ENCODE results near the gene NUDT1.
"Not testable (repeated sequence)": the region's sequence is repeated elsewhere in the genome, so short reads cannot be mapped to it uniquely, and the experiment has no call there.

The NUDT1 gene

DNA sequence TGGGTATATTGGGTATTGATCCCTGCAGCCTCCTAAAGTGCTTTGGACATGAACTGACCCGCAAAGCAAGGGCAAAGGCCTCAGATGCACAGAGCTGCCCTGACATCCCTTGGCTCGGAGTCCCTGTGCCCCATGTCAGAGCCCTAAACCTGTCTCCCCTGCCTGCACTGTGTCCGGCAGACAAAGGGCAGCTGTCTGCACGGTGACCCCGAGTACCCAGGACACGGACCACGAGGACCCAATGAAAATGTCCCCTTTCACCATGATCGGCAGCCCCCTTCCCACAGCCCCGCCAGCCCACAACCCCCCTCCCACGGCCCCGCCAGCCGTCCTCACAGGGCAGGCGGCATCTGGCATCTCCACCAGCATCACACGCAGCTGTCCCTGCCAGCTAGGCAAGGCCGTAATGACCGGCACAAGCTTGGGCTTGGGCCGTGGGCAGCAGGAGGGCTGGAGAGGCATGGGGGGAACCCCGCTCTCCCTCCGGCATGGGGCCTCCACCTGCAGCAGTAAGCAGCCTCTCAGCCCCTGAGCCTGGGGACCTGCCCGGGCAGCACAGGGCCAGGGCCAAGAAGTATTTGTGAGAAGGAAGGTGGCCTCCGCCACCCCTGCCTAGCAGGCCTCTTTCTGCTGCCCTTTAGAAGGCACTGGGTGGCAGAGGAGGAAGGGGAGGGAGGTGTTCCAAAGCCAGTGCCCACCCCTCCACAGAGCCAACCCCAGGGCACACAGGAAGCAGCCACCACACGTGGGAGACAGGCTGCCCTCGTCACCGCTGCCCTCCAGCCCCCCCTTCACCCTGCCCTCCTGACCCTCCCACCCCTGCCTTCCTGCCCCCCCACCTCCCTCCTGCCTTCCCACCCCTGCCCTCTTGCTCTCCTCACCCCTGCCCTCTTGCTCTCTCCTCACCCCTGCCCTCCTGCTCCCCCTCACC is 10.1 kb downstream of the NUDT1 start:
- no peak for DNase-seq

DNA sequence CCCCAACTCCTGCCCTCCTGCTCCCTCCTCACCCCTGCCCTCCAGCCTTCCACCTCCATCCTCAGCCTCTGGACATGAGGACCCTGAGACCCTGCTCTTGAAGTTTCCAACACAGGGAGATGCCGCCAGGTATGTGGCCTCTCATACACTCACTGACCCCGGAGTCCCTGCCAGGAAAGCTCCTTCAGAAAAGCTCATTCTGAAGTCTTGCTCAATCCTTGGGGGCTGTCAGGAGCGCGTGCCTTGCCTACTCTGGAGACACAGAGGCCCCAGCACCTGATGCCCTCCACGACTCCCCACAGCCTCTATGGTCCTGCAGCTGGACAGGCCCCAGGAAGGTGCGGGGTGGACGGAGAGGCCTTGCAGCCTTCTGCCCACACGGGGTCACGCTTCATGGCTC is 11.0 kb downstream of the NUDT1 start:
- no peak for DNase-seq

DNA sequence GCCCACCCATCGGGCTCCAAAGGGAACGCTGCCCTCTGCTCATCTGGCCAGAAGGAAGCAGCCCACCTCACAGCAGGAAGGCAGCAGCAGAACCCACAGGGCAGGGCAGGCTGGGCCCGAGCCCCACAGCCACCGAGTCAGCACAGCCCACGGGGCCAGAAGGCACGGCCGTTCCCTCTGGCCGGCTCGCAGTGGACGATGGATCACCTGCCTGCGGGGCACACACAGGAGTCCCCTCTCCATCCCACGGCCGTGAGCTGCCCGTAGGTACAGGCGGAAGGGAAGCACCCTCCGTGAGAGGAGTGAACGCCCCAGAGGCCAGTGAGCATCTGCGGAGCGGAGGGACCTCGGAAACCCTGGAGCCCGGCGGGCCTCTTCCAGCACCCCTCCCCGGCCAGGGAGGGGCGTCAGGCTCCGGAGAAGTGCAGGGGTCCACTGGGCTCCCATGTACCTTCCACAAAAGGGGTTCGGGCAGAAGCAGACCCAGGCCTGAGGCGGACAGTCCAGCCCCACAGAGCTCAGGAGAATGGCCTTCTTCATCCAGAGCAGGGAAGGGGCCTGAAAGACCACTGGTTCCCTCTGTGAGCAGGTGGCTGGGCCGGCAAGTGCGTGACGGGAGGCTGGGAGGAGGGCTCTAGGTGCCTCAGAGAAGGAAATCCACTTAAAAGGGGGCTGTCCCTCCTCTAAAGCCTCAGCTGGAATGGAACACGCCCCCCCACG is 11.7 kb downstream of the NUDT1 start:
- no peak for DNase-seq

DNA sequence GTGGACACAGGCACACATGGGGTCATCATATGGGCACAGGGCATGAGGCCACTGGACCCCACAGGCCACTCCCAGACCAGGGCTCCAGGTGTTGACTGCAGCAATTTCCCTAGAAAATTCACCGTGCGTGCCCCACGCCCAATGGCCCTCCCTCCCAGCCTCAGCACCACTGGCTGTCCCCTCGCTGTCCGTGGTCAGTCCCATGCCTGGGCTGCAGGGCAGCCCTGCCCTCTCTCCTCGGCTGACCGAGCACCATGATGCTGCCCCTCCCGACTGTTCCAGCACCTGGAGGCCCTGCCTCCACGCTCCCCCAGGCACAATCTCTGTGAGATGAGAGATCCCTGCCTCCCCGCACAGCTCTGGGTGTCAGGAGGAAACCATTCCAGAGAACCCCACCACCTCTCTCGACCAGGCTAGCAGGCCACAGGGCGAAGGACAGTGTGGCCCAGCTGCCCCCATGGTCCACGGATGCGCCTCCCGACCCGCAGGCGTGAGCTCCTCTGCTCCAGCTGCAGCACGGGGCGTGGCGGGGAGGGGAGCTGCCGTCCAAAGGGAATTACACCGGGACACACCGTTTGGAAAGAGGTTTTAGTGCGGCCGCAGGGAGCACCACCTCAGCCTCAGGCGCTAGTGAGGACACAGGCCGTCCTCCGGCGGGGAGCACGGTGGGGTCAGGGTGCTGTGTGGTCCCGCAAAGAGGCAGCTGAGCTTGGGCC is 12.6 kb downstream of the NUDT1 start:
- DNase-seq, result no peak

DNA sequence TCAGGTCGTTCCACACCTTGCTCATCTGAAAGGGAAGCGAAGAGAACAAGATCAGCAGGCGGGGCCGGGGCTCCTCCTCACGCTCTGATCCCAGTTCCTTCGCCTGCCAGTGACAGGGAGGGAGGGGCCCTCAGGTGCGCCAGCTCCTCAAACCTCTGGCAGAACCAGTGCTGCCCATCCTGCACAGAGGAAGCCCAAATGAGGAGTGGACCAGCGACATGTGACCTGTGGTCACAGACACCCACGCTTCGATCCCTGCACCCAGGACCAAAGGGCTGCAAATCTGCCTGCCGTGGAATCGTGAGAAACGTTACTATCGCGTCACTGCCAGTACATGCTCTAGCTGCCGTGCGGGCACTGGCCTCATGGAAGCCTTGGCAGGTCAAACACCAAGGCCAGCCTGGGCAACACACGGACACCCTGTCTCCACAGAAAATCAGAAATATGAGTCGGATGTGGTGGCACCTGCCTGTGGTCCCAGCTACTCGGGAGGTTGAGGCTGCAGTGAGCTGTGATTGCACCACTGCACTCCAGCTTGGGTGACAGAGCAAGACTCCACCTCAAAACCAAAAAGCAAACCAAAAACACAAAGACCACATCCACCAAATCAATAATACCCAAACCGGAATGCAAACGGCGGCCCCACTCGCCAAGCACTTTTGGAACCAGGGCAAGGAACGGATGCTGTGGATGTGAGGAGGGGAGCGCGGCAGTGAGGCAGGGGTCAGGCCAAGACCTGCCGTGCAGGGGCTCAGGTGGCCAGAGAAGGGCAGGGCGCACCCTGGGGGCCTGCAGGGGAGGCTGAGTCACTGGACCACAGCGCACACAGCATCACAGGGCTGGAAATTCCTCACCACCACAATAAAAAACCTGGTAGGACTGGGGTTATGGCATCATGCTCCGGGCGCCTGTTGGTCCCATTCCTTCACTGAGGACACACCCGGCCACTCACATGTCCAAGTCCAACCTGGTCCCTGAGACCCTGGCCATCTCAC is 13.4 kb downstream of the NUDT1 start:
- DNase-seq, result no peak

DNA sequence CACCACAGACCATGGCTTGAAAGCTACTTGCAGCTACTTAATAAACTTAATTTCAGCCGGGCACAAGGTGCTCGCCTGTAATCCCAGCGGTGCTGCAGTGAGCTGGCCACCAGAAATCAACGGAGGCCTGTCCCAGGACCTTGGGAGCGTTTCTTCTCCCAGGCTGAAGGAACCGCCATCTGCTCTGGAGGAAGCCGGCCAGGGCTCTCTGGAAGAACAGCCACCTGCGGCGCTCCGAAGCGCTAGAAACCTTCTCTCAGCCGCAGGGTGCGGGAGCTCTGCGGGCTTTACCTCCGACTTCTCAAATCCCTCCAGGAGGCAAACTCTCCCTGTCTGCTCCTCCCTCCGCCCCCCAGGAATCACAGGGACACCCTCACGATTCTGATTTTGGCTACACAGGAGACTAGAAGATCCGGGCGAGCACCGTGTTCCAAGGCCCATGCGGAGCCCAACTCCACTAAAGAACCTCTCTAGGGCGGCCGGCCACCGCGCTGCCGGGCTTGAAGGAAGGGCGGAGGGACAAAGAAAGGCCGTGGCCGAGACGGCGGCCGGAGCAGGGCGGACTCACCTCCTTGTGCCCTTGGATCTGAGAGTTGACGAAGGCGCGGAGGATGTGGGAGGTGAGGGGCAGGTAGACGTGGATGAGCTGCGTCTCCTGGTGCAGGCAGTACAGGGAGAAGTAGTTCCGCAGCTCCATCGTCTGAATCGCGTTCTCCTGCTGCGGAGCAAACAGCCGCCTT is 14.4 kb downstream of the NUDT1 start:
- no peak for DNase-seq

DNA sequence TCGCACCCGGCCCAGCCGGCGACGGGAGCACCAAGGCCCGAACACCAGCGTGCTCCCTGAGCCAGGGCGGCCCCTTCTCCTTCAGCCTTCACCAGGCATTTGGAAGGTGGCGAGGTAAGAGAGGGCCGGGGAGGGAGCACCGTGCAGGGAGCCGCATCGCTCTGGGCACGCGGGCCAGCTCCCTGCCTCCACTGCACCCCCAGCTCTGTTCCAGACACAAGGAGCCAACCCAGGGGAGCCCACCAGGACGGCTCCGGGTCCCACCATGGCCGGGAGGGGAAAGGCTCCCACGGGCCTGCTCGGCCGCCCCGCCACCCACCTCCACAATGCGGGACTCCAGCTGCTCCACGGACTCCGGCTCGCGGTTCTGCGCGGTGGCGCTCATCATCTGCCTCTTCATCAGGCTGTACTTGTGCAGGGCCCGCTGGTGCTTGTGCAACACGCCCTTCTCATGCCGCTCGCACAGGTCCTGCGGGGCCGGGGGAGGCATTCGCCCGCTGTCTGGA is 15.1 kb downstream of the NUDT1 start:
- DNase-seq, result no peak

DNA sequence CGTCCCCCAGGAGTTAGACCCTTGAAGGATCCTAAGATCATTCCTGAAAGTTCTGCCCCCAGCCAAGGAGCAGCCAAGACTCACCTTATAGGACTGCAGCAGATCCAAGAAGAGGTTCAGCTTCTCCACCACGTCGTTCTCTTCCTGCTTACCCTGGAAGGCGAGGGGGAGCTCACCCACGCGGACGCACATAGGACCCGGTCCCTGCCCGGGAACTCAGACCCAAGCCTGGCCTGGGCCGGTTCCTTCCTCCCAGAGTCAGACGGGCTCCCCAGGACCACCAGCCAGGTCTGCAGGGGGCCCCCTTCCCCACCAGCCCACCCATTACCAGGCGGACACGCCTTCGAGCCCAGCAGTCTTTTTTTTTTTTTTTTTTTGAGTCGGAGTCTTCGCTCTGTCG is 15.6 kb downstream of the NUDT1 start:
- no peak for DNase-seq

DNA sequence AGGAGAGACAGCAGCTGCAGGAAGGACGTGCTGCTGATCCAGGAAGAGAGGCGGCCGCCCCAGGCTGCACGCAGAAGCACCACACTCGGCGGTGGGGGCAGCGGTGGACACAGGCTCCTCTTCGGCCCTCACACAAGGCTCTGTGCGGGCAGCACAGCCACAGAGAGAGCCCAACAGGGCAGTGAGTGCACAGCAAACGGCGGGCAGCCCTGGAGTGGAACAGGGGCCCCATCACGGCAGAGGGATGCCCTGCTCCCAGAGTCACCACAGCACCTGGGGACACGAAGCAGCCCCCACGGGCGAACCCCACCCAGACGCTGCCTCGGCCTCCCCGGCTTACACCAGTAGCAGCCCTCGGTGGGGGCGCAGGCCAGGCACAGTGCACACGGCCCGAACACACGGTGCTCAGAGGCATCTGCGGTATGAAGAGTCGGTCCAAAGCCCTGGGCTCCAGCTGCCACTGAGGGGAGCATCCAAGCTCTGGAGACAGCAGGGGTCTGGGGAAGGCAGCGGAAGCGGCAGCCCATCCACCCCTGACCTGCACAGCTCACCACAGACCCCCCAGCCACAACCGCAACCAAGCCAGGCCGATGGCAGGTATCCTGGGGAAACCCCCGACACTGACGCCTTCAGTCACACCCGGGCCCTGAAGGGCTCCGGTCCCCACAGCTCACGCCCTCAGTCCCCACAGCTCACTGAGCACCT is 16.8 kb downstream of the NUDT1 start:
- no peak for DNase-seq

DNA sequence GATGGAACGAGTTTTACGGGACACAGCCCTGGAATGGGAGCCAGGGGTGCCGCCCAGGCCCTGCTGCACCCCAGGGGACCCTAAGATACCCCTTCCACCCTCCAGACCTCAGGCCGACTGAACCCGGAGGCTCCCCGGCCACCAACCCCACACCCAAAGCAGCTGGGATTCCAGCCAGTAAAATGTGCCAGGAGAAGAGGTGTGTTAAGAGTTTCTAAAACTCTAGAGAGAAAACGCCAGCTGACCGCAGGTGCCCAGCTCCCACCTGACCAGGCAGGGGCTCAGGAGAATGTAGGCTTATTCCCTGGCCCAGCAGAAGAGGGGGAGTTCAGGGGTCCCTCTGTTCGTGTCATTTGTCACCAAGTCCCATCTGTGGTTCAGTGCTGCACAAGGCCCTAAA is 17.5 kb downstream of the NUDT1 start:
- no peak for DNase-seq

DNA sequence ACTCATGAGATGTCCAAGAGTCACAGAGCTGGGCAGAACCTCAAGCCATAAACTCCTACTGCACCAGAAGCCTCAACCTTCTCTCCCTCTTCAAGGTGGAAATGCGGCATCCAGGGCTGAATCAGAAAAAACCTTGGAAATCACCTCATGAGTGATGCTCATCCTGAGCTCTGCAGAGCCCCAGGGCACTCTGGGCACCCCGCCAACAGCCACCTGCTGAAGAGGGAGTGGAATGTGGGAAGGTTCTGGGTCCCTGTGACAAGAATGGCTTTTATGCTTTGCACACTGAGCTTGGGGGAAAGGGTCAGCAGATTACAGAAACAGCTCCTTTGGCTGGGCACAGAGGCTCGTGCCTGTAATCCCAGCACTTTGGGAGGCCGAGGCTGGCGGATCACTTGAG is 18.8 kb downstream of the NUDT1 start:
- peak; percentile 66 for DNase-seq

DNA sequence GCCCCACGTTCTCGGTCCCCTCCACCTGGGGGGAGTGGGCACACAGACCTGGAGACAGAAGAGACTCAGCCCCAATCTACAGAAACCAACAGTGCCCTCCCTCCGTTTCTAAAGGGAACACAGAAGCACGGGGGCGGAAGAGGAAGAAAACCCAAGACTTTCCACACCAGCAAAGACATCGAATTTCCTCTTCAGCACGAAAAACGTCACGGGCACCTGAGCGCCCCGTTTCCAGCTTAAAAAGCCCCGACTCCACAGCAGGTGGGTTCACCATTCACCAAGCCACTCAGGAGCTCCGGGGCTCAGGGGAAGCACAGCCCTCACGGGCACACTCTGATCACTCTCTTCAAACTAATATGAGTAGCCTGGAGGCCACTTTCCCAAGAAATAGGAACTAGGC is 19.6 kb downstream of the NUDT1 start:
- no peak for DNase-seq

DNA sequence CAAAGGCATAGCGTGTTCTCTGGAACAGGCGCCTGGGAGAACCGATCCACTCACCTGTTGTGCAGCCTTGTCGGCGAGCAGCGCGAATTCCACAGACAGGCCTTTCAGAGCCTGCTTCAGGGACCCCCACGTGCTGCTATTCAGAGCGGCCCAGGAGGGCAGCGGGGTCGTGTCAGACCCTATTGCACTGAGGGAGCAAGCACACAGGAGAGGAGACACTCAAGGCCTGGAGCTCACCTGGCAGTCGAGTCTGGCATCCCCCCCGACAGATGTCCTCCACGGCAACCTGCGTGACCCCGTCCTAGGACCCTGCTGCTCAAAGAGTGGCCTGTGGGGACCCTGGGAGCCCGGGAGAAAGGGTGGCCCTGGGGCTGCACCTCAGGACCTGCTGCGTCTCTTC is 21.1 kb downstream of the NUDT1 start:
- no peak for DNase-seq

DNA sequence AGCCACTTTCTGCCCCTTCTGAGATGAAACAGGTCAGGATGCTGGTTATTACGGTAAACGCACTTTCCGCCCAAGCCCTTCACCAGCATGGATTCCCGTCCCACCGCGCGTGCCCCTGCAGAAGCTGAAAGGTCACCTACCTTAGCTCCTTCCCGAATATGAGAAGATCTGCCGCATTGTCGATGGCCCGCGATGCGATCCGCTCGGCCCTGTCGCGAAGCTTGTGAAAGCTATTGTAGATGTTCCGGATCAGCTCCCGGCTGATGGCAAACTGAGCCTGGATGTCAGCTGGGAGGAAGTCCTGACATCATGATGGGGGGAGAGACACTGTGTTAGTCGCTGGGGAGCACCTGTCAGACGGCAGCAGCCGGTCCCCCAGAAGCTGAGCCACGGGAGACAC is 22.1 kb downstream of the NUDT1 start:
- DNase-seq, result no peak

DNA sequence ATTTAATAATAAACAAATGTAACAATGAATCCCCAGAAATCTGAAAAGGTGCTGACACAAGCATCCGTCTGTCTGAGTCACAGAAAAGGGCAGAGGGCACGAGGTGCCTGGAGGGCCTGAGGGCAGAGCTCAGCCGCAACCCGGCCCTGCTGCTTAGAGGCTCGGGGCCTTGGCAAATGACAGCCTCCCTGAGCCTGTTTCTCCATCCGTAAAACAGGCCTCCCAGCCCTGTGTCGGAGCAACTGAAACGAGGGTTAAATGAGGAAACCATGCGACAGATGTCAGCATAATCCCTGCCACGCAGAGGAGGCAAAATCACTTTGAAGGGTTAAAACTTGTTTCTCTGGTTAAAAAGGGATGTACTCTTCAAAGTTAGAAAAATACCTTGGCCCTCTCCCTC is 24.9 kb downstream of the NUDT1 start:
- no peak for DNase-seq

DNA sequence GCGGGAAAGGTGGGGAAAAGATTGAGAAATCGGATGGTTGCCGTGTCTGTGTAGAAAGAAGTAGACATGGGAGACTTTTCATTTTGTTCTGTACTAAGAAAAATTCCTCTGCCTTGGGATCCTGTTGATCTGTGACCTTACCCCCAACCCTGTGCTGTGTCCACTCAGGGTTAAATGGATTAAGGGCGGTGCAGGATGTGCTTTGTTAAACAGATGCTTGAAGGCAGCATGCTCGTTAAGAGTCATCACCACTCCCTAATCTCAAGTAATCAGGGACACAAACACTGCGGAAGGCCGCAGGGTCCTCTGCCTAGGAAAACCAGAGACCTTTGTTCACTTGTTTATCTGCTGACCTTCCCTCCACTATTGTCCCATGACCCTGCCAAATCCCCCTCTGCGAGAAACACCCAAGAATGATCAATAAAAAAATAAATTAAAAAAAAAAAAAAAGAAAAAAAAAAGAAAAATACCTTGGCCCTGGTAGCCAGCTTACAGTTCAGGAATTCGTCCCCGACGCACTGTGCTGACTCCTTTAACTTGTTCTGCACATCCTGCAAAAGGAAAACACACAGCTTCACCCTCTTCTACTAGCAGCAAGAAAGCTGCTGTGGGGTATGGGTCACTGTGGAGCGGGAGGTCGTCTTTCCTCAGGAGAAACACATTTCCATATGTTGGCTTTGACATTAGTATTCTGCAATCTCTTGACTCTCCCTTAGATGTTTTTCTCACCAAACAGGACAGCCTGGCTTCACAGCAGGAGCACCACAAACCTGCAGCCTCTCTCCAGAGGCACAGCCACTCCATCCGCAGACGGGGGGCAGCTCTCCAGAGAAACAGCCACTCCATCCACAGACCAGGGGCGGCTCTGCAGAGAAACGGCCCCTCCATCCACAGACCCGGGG is 27.3 kb downstream of the NUDT1 start:
- not testable (repeated sequence) for DNase-seq

DNA sequence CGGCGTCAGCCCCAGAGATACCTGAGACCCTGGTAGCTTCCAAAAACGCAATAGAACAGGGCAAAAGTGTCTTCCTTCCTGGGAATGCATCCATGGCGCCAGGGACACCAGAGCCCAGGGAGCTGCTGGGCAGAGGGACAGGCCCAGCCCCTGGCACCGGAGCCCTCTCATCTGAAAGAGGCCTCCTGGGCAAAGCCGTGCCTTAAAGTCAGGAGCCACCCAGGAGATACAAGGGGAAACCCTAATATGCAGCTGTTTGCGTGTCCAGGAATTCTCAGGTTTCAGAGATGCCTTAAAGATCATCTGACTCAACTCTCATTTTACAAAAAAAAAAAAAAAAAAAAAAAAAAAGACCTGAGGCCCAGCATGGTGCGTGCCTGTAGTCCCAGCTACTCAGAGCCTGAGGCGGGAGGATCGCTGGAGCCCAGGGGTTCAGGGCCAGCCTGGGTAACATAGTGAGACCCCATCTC is 28.0 kb downstream of the NUDT1 start:
- no peak for DNase-seq

DNA sequence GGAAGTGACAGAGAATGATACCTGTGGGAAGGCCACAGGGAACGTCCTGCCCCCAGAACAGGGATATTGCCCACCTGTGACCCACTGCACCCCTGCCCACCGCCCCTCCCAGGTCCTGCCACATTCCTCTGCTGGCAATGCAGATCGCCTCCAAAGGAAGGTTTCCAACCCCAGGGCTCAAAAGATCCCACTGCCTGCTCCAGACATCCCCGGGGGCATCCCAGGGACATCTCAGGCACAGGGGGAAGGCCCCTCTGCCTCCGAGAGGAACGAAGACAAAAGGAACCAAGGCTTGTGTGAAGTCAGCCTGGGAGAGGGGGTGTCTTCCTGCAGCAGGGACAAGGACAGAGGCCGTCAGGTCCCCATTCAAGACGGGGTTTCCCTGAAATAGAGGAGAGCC is 28.5 kb downstream of the NUDT1 start:
- DNase-seq, result no peak

DNA sequence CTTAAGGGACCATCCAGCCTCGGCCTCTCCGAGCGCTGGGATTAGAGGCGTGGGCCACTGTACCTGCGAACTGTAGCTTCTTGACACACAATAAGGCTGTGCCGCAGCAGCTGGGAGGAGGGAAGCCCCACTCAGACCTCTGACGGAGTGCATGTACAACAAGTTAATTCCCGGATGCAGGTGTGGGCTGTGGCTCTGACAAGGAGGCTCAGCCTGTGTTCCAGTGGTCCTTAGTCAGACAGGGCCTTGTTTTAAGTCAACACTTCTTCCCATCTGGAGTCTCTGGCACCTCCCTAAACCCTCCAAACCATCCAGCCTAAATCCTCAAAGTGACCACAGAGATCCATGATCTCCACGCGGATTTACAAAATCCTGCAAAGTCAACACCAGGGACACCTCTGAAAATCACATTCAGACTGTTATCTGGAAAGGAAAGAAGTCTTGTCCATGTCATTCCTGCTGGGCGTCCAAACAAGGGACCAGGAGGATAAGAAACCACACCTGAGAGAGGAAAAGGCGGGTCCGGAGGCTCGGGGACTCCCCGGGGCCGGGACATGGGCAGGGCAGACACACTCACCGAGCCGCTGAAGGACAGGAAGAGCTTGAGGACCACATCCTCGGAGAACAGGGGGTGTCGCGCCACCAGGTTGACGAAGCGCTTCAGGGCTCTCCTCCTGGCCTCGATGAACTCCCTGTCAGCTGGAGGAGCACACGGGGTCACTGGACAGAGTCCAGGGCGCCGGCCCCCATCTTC is 29.4 kb downstream of the NUDT1 start:
- DNase-seq, result no peak

Data from RPMI8226 (cell line).